Lung microvascular endothelial cell (primary cell): Measurements from ENCODE around the gene PHKG2. TPM values are rescaled to one million over a fixed set of nuclear protein-coding genes. Genes with fewer than 3 reads are reported as not detected.

Experiments
- DNase-seq, 2 donors: peaks; one replicate each; pipeline versions ENCODE4 v3.0.0 to v3.0.0-alpha.2; 2010; ENCODE audit warnings: low read depth in 2 of 2
- total RNA-seq: library from RNA; depleted of rRNA; stranded (reverse); fragments of >200 nt; gene quantifications from 2 replicates; pipeline ENCODE4 v1.2.1, GENCODE V29; 2014

The PHKG2 gene
- total RNA-seq, 1 donor from 2014 or later, result 10.7 TPM

DNA sequence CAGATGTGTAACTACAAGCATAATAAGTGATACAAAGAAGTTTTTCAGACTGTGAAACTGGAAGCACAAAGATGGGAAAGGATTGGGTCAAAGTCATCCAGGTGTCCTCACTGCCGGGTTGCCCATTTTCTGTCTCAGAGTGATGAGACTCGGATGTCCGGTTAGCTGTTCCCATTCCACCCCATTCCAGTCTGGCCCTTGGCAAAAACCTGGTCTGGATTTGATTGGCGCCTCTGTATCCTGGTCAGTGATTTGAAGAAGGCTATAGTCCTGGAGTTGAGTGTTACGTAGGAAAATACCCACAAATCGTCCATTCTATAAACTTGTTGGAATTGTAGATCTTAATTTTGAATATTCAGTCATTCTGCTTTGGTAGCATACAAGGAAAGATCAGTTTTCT, 19.9 kb upstream of the PHKG2 start:
- no peak for DNase-seq

- no peak for DNase-seq
Observed at GRCh38 chr16:30728899-30729672, 19.1 kb upstream of the PHKG2 start.

- no peak for DNase-seq
Observed at GRCh38 chr16:30731411-30731810, 16.8 kb upstream of the PHKG2 start.

GRCh38 chr16:30736995-30737793, 11.0 kb upstream of the PHKG2 start:
- no peak for DNase-seq

GRCh38 chr16:30737794-30738648, 10.2 kb upstream of the PHKG2 start:
- no peak for DNase-seq

DNA sequence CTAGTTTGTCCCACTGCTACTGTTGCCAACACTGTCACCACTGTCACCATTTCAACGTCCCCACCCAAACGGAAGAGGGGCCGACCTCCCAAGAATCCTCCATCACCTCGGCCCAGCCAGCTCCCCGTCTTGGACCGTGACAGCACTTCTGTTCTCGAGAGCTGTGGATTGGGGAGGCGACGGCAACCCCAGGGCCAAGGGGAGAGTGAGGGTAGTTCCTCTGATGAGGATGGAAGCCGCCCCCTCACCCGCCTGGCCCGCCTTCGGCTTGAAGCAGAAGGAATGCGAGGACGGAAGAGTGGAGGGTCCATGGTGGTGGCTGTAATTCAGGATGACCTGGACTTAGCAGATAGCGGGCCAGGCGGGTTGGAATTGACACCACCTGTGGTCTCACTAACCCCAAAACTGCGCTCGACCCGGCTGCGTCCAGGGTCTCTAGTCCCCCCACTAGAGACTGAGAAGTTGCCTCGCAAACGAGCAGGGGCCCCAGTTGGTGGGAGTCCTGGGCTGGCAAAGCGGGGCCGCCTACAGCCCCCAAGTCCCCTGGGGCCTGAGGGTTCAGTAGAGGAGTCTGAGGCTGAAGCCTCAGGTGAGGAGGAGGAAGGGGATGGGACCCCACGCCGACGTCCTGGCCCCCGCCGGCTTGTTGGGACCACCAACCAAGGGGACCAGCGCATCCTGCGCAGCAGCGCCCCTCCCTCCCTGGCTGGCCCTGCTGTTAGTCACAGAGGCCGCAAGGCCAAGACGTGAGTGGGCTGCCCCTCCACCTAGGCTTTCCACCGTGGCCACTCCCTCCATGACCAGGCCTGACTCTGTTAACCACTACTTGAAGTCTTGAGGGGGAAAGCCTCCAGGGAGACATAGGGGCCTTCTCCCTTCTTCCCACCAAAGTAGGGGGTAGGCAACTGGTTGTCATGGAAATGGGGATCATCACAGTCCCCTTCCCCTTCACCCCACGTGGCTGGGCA, 9.0 kb upstream of the PHKG2 start:
- DNase-seq, result no peak

DNA sequence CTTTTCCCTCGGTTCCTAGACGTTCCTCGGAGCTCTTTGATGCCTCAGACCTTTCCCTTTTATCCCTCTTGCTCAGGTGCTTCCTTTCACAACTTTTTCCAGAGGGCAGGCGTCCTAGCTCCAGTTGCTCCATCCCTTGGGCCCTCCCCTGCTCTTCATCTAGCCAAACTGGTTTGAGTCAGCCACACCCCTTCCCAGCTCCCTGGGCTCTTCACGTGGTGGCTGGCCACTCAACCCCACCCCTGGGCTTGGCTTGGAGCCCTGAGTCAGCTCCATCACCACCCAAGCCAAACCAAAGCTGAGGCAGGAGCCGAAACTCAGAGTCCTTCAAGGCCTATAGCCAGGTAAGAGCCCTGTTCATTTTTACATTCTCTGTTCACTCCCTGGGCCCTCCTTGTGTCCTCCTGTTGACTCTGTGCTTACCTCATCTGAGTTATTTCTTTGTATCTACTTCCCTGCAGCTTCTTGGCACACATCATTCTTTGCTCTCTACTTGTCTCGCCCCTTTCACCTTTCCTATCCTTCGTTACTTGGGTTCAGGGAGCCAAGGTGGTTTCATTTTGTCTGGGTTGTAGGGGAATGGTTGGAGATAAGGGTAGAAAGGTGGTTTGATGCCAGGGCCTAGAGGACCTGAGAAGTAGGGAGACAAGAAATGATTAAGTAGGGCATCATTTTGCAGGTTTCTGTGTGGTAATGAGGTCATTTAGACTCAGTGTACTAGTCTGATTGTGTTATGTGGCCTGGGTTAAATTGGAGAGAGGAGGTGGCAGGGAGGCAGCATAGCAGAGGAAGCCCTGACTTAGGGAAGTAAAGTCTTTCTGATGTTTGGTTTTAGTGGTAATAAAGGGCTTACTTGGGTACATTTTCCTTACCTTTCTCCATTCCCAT, 7.6 kb upstream of the PHKG2 start:
- peak in 1 of 2 donors; percentile 60 for DNase-seq

GRCh38 chr16:30741461-30741914, 6.7 kb upstream of the PHKG2 start:
- DNase-seq, result peak; percentile 58 to 93

- no peak for DNase-seq
Observed at GRCh38 chr16:30743716-30744115, 4.5 kb upstream of the PHKG2 start.

- no peak for DNase-seq
Observed at GRCh38 chr16:30744183-30744582, 4.0 kb upstream of the PHKG2 start.

DNA sequence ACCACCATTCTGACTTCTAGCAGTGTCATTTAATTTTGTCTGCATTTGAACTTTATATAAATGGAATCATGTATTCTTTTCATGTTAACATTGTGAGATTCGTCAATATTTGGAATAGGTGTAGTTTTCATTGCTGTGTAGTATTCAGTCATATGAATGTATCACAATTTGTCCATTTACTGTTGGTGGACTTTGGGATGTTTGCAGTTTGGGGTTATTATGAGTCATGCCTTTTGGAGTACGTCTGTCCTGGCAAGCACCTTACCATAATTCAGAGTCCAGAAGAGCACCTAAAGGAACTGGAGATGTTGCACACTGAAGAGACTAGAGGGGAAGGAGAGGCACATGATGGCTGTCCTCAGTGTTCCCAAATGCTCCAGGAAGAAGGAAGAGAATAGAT, 3.1 kb upstream of the PHKG2 start:
- no peak for DNase-seq

- DNase-seq, result peak in 1 of 2 donors; percentile 60
Observed at GRCh38 chr16:30746638-30747175, 1.5 kb upstream of the PHKG2 start.

DNA sequence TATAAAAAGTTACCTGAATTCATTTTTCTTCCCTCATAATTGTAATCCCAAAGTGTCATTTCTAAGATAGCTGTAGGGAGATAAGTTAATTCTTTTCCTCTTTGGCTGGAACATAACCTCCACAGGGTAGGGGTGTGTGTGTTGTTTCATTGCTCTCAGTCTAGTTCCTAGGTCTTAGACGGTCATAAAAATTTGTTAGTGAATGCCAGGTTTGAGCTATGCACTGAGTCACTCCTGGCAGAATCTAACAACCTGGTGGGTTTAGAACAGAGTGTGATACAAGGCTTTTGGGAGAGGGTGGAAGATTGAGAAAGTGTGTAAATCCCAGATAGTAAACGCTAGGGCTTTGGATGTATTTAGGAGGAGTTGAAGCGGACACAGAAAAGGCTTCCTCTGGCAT, 894 bp upstream of the PHKG2 start:
- DNase-seq, result no peak

DNA sequence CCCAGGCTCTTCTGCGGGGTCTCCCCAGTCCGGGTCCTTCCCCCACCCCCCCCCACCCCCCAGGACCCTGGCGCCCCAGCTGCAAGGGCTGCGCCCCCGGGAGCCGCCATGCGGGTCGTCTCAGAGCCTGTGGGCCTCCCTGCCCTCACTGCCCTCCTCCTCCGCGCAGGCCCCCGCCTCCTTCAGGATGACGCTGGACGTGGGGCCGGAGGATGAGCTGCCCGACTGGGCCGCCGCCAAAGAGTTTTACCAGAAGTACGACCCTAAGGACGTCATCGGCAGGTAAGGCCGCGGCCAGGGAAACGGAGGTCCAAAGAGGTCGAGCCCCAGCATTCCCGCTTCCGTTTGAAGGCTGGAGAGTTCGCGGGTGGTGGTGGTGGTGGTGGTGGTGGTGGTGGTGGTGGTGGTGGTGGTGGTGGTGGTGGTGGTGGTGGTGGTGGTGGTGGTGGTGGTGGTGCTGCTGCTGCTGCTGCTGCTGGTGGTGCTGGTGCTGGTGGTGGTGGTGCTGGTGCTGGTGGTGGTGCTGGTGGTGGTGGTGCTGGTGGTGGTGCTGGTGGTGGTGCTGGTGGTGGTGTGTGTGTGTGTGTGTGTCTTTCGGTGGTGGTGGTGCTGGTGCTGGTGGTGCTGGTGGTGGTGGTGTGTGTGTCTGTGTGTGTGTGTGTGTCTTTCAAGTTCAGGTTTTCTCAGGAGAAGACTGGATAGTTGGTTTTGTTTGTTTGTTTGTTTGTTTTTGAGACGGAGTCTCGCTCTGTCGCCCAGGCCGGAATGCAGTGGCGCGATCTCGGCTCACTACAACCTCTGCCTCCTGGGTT, 615 bp downstream of the PHKG2 start:
- DNase-seq, result peak; percentile 34 to 54

DNA sequence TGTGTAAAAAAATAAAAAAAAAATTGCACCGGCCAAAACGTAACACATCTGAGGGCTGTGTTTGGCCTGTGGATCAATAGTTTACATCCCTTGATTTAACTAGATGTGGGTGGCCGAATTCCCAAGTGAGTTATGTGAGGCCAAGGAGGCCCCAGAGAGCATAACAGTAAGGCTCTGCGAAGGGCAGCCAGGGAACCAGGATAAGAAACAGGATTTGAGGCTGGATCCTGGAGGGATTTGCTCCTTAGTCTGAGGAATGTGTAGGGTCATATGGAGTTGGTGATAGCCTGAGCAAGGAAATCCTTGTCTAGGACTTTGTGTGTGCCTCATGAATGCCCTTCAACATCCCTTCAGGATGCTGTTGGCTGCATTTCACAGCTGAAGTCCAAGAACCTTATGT, 2.0 kb downstream of the PHKG2 start:
- no peak for DNase-seq

DNA sequence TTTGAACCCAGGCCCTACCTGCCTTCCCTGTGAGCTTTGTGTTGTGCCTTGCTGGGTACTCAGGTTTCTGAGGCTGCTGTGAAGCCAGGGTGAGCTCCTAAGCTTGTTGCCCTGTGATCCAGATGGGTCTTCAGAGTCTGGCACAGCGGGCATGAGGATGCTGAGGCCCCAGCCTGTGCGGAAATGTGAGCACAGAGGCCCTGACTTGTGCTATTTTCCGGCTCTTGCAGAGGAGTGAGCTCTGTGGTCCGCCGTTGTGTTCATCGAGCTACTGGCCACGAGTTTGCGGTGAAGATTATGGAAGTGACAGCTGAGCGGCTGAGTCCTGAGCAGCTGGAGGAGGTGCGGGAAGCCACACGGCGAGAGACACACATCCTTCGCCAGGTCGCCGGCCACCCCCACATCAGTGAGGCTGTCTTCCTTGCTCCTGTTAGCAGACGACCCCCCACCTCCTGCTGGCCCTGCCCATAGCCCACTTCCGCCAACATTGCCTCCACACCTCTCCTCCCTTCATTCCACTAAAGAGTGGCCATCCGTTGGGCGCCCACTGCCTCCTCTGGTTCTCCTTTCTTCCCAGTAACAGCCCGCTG, 2.7 kb downstream of the PHKG2 start:
- no peak for DNase-seq

GRCh38 chr16:30753596-30753995, 5.4 kb downstream of the PHKG2 start:
- no peak for DNase-seq
